GM10266 (cell line): ENCODE data around the gene C2orf72.

Experiments used
- DNase-seq: peaks from one replicate; pipeline ENCODE4 v3.0.0; 2012; ENCODE audit errors: extremely low spot score
- TF ChIP-seq, protein P1 (sequence below): IDR thresholded peaks from 2 replicates; pipeline ENCODE4 v1.5.1; 2012; ENCODE audit warnings: mild to moderate bottlenecking, low read depth; ENCODE audit not compliant: control insufficient read depth, insufficient read depth; ENCODE audit errors: missing control alignments

Gene C2orf72

GRCh38 chr2:231030725-231031124, 6.6 kb upstream of the C2orf72 start:
- DNase-seq: no peak
- TF ChIP-seq, protein P1, sequence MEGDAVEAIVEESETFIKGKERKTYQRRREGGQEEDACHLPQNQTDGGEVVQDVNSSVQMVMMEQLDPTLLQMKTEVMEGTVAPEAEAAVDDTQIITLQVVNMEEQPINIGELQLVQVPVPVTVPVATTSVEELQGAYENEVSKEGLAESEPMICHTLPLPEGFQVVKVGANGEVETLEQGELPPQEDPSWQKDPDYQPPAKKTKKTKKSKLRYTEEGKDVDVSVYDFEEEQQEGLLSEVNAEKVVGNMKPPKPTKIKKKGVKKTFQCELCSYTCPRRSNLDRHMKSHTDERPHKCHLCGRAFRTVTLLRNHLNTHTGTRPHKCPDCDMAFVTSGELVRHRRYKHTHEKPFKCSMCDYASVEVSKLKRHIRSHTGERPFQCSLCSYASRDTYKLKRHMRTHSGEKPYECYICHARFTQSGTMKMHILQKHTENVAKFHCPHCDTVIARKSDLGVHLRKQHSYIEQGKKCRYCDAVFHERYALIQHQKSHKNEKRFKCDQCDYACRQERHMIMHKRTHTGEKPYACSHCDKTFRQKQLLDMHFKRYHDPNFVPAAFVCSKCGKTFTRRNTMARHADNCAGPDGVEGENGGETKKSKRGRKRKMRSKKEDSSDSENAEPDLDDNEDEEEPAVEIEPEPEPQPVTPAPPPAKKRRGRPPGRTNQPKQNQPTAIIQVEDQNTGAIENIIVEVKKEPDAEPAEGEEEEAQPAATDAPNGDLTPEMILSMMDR: no peak

GRCh38 chr2:231032575-231033140, 4.7 kb upstream of the C2orf72 start:
- TF ChIP-seq, protein P1: no peak
- DNase-seq: no peak

DNA sequence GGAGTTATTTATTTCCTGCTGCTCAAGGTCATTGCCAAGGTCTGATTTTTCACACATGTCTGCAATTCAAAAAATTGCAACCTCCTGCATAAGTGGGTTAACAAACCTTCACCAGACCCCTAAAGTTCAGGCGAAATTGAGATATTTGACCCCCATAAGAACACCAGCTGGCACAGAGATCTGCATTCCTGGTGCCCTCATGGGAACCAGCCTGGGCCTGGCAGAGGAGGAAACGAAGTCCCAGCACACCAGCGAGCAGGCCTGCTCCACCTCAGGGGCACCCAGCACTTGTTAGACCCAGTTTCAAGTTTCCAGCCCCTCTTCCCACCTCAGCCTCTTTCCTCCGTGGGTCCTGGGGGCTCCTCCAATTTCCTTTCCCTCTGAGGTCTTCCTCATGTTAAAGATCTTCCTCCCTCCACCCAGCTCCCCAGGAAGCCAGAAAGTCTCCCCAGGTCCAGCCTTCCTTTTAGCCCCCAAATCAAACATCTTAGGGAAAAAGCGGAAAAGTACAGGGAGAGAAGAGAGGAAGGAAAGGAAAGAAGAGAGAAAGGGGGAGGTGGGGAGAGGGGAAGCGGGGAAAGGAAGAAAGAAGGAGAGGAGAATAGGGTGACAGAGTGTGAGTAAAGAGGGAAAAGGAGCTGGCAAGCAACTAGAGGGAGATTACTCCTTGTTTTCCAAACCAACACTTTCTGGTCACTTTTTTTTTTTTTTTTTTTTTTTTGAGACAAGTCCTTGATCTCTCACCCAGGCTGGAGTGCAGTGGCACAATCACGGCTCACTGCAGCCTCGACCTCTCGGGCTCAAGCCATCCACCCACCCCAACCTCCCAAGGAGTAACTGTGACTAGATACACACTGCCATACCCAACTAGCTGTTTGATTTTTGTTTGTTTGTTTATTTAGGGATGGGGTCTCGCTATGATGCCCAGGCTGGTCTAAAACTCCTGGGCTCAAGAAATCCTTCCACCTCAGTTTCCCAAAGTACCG, 3.9 kb upstream of the C2orf72 start:
- TF ChIP-seq, protein P1: no peak
- DNase-seq: no peak

DNA sequence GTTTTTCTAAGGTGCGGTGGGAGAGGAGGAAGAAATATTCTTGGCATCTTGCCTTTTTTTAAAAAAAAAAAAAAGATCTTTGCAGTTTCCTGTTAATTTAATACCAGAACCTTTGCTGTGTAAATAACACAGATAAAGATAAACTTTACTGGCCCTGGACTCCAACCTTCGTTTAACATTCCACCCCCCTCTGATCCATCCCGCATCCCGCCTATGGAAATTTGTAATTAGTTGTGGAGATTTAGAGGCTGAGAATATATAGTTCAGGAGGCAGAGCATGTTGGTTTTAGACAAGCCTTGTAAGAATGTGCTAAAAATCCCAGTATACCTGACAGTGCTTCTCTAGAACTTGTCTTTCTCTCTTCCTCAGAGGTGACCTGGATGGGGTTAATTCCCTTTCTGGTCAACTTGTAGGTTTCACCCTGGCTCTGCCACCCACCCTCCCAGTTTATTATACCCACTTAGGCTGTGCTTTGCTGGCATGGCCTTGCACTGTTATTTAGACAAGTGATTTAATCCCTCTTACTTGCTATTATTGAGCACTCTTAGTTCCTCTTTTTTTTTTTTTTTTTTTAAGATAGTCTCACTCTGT, 2.9 kb upstream of the C2orf72 start:
- TF ChIP-seq, protein P1: no peak
- no peak for DNase-seq

GRCh38 chr2:231036131-231036530, 1.2 kb upstream of the C2orf72 start:
- TF ChIP-seq, protein P1: no peak
- no peak for DNase-seq

GRCh38 chr2:231036578-231037106, 681 bp upstream of the C2orf72 start:
- TF ChIP-seq, protein P1: no peak
- no peak for DNase-seq
